Calu3 (cell line): Measurements from ENCODE around the gene BCAS3. TPM values are rescaled to one million over a fixed set of nuclear protein-coding genes. Genes with fewer than 3 reads are reported as not detected.

Source experiments
- BruUV-seq: library from RNA; stranded (reverse); fragments of 400-500 nt; replicated peaks from 2 replicates; lab custom pipeline; 2021; lab: Mats Ljungman, UMichigan
- CTCF ChIA-PET: fragments of 300-600 bp; sonication (Branson Sonifier 250); formaldehyde crosslinking; loops from one replicate; lab custom pipeline; 2022; ENCODE audit warnings: antibody characterized with exemption; lab: Charles Lee
- DNase-seq: peaks from one replicate; pipeline ENCODE4 v3.0.0; 2022
- H3K27ac Mint-ChIP-seq: one replicate; pipeline ENCODE4 v1.8.0; 2022; ENCODE audit warnings: mixed read lengths; ENCODE audit not compliant: unreplicated experiment
- H3K27me3 Mint-ChIP-seq: one replicate; pipeline ENCODE4 v1.8.0; 2022; ENCODE audit warnings: mixed read lengths; ENCODE audit not compliant: unreplicated experiment
- H3K36me3 Mint-ChIP-seq: one replicate; pipeline ENCODE4 v1.8.0; 2022; ENCODE audit warnings: mild to moderate bottlenecking, moderate library complexity, mixed read lengths; ENCODE audit not compliant: insufficient read depth, unreplicated experiment
- H3K4me1 Mint-ChIP-seq: one replicate; pipeline ENCODE4 v1.8.0; 2022; ENCODE audit warnings: mild to moderate bottlenecking, low read depth, mixed read lengths; ENCODE audit not compliant: unreplicated experiment
- H3K4me3 Mint-ChIP-seq: one replicate; pipeline ENCODE4 v1.8.0; 2022; ENCODE audit warnings: mild to moderate bottlenecking, low read depth, moderate library complexity, mixed read lengths; ENCODE audit not compliant: unreplicated experiment
- H3K9me3 Mint-ChIP-seq: one replicate; pipeline ENCODE4 v1.8.0; 2022; ENCODE audit warnings: low read depth, mixed read lengths; ENCODE audit not compliant: unreplicated experiment
- intact Hi-C: fragments of 100-400 bp; cut with micrococcal nuclease; formaldehyde crosslinking; loops from one replicate; pipeline ENCODE4 v1.10.0; 2022; ENCODE audit not compliant: unreplicated experiment
- total RNA-seq: library from RNA; stranded (reverse); gene quantifications from 2 replicates; pipeline ENCODE4 v1.2.3, GENCODE V29; 2022
- TF ChIP-seq, protein P1 (sequence below): fragments of 200-600 bp; IDR thresholded peaks from one replicate; pipeline ENCODE4 v1.8.0; 2022; ENCODE audit warnings: antibody characterized with exemption; ENCODE audit not compliant: unreplicated experiment

Gene BCAS3
- total RNA-seq, 1 experiment from 2014 or later = 10.9 TPM

DNA sequence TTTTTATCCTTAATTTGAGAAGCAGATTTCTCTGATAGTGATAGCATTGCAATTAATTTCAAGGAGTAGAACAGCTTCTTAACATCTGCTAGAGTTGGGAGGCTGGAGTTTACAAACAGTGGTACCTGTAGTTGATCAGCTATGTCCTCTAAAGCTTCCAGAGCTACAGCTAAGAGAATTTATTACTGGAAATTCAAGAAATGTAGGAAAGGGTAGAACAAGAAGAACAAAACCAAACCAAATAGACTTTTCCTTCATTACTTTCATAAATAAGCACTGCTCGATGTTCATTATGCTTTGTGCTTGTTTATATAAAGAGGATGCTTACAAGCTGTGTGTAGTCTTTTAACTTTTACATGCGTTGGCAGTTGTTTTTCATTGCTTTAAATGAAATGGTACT is 388.4 kb downstream of the BCAS3 start:
- Mint-ChIP-seq H3K9me3 (no peaks in the 10 kb centered on the region), H3K4me3 (no peak overlapping the region), H3K27me3 (no peaks in the 10 kb centered on the region), H3K27ac (no peak overlapping the region), H3K4me1 (no peaks in the 10 kb centered on the region), H3K36me3 (no peaks in the 10 kb centered on the region)
- CTCF ChIA-PET = no interaction called here
- BruUV-seq = no TSS peak
- no peak for DNase-seq
- TF ChIP-seq, protein P1, sequence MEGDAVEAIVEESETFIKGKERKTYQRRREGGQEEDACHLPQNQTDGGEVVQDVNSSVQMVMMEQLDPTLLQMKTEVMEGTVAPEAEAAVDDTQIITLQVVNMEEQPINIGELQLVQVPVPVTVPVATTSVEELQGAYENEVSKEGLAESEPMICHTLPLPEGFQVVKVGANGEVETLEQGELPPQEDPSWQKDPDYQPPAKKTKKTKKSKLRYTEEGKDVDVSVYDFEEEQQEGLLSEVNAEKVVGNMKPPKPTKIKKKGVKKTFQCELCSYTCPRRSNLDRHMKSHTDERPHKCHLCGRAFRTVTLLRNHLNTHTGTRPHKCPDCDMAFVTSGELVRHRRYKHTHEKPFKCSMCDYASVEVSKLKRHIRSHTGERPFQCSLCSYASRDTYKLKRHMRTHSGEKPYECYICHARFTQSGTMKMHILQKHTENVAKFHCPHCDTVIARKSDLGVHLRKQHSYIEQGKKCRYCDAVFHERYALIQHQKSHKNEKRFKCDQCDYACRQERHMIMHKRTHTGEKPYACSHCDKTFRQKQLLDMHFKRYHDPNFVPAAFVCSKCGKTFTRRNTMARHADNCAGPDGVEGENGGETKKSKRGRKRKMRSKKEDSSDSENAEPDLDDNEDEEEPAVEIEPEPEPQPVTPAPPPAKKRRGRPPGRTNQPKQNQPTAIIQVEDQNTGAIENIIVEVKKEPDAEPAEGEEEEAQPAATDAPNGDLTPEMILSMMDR = no peak
- intact Hi-C loops = no loop called here

DNA sequence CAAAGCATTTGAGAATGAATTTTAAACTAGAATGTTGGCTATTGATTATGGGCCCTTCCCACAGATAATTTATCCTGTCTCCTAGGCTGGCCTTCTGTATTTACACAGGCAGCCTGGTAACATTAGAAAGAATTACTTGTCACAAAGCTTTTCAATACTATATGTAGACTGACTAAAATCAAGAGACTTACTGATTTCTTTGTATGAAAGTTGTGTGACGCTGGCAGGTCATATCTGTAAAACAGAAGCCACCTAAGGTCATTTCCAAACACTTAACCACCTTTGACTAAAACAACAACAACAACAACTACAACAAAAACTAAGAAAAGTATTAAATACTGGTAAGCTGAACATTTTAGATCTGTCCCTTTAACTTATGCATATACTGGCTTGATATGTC is 393.0 kb downstream of the BCAS3 start:
- no peaks in the 10 kb centered on the region for H3K27me3 Mint-ChIP-seq
- H3K36me3 Mint-ChIP-seq = no peaks in the 10 kb centered on the region
- no peaks in the 10 kb centered on the region for H3K9me3 Mint-ChIP-seq
- H3K27ac Mint-ChIP-seq = no peak overlapping the region
- no TSS peak for BruUV-seq
- TF ChIP-seq, protein P1 = no peak
- CTCF ChIA-PET = interaction anchor here (0.6 kb wide), 1 partner anchor 17 kb away, joined by 3 read pairs; no protein-coding TSS in a partner anchor
- intact Hi-C loops = no loop called here
- no peak overlapping the region for H3K4me3 Mint-ChIP-seq
- H3K4me1 Mint-ChIP-seq = no peaks in the 10 kb centered on the region
- no peak for DNase-seq

DNA sequence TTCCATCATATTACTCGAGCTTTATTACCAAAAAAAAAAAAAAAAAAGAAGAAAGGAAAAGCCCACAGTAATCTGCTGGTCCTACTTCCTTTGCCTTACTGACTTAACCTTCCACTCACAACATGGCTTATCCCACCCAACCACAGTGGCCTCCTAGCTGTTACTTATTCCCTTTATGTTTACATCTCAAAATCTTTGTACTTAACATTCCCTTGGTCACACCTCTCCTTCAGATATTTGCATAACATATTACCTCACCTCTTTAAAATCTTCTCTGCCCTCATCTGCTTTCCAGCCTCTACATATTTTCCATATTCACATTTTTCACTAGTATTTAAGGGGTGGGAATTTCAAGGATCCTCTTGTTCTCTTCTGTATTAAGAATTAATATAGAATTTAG is 395.0 kb downstream of the BCAS3 start:
- TF ChIP-seq, protein P1 = no peak
- DNase-seq = no peak
- Mint-ChIP-seq H3K4me3 (no peak overlapping the region), H3K27me3 (no peaks in the 10 kb centered on the region), H3K36me3 (no peaks in the 10 kb centered on the region), H3K9me3 (no peaks in the 10 kb centered on the region), H3K27ac (no peak overlapping the region), H3K4me1 (no peaks in the 10 kb centered on the region)
- no TSS peak for BruUV-seq
- intact Hi-C loops = no loop called here
- CTCF ChIA-PET = no interaction called here

DNA sequence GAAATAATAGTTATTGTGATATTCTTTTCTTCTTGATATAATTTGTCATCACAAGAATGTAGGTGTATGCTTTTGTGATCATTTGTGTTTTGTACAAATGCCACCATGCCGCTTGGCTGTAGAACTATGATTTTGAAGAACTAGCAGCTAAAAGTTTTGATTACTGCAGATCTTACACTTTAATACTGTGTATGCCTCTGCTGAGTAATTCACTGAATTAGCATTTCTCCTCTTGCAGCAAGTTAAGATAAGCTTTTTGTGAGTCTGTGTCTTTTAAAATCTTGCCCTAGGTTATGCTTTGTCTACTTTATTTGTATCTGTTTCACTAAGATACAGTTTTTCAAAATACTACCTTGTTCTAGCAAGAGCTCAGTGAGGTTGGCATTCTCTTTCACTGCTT is 395.5 kb downstream of the BCAS3 start:
- no peak overlapping the region for H3K4me3 Mint-ChIP-seq
- TF ChIP-seq, protein P1 = no peak
- H3K9me3 Mint-ChIP-seq = no peaks in the 10 kb centered on the region
- CTCF ChIA-PET = no interaction called here
- intact Hi-C loops = no loop called here
- DNase-seq = no peak
- no peak overlapping the region for H3K27ac Mint-ChIP-seq
- no peaks in the 10 kb centered on the region for H3K4me1 Mint-ChIP-seq
- H3K36me3 Mint-ChIP-seq = no peaks in the 10 kb centered on the region
- no TSS peak for BruUV-seq
- no peaks in the 10 kb centered on the region for H3K27me3 Mint-ChIP-seq
